Measurements from ENCODE around the gene TTC7B.

The TTC7B gene

GRCh38 chr14:90805662-90806540 lies 10.3 kb downstream of the TTC7B start:
- no peak for DNase-seq (ENCODE audit: low spot score)

GRCh38 chr14:90805084-90805391 lies 11.2 kb downstream of the TTC7B start:
- DNase-seq (ENCODE audit: low spot score) = no peak

- no peak for DNase-seq (ENCODE audit: low spot score)
These were observed 11.7 kb downstream of the TTC7B start for GRCh38 chr14:90804292-90805083.

DNA sequence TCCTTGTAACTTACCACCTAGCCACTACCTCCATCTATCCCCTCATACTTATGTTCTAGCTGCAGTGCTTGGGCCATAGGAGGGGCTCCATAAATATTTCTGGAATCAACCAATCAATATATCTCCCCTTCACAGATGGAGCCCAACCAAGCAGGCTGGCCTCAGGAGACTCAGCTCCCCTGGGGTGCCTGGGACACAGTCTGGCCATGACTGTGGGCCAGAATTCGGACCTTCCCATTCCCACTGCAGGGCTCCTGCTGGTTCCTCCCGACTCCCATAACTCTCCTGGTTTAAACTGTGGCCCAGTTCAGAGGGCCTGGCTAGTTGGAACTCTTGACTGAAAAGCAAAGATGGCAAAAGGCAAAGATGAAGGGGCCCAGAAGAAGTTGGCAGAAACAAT lies 13.0 kb downstream of the TTC7B start:
- no peak for DNase-seq (ENCODE audit: low spot score)

GRCh38 chr14:90799420-90799819 lies 16.8 kb downstream of the TTC7B start:
- no peak for DNase-seq (ENCODE audit: low spot score)

DNA sequence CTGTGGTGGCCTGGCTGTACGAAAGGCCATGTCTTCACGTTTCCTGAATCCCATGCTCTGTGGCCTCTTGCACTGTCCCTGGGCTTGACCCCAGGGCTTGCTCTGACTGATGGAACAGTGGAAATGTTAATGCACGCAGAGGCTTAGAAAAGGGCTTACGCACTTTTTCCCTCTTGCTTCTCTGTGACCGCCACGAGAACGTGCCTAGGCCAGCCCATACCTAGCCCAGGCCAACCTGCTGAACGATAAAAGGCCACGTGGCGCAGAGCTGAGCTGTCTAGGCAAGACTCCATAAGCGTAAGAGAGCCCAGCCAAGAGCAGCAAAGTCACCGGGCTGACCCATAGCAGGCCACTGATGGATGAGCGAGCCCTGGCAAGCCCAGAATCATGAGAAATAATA lies 18.3 kb downstream of the TTC7B start:
- no peak for DNase-seq (ENCODE audit: low spot score)

DNA sequence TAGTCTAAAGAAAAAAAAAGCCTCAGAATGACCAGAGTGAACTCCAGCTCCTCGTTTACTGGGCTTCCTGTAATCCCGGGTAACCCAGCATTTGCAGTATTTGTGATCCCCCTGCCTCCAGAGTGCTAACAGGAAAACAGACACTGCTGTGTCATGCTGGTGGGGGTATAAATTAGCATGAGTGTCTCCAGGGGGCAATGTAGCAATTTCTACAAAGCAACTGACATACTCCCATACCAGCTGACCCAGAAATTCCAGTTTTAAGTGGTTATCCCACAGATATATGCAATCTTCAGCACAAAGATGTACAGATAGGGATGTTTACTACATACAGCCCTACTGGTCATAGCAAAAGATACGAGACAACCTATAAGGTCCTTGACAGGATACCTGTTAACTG lies 18.8 kb downstream of the TTC7B start:
- no peak for DNase-seq (ENCODE audit: low spot score)

GRCh38 chr14:90796329-90796728 lies 19.9 kb downstream of the TTC7B start:
- DNase-seq (ENCODE audit: low spot score) = no peak

DNA sequence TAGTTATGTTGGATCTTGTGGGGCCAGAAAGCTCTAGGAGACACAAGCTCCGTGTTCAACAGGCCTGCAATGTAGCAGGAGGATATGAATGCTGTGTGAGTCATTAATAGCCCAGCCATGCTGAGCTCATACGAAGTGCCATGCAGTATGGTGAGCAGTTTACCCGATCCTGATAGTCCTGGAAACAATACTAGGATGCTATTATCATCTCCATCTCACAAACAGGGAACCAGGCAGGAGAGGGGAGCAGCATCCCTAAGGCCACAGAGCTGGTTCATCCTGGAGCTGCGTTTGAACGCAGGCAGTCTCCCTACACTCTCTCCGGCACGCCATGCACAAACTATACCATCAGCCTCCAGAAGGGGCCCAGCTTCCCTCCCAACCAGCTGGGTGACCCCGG lies 20.5 kb downstream of the TTC7B start:
- peak; percentile 86 for DNase-seq (ENCODE audit: low spot score)

DNA sequence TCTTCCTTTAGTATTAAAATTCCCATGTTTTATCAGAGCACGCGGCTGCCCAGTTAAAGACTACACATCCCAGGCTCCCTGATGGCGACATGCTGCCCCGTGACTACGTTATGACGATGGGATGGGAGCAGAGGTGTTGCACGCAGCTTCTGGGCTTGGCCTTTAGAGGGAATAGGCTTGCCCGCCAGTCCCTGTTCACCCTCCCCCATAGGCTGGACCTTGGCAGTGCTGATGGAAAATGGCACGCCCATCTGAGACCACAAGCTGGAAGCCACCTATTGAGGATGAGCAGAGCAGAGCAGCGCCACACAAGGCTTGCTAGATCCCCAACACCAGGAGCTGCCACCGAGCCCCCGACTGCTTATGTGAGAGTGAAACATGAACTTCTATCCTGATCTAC lies 24.7 kb downstream of the TTC7B start:
- DNase-seq (ENCODE audit: low spot score) = no peak

DNA sequence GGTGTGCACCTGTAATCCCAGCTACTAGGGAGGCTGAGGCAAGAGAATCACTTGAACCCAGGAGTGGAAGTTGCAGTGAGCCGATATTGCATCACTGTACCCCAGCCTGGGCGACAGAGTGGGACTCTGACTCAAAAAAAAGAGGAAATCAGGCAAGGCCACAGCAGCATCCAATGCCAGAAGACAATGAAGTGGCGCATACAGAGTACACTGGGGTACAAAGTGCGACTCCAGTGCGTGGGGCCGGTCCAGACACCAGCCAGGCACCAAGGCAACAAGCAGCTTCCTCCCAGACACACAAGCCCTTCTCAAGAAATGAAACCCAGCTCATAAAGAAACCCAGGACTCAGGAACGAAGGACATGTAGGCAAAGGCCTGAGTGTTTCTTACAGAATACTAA lies 28.2 kb downstream of the TTC7B start:
- DNase-seq (ENCODE audit: low spot score) = no peak

- DNase-seq (ENCODE audit: low spot score) = no peak
These were observed 30.3 kb downstream of the TTC7B start for GRCh38 chr14:90785876-90786450.

- DNase-seq (ENCODE audit: low spot score) = no peak
These were observed 30.8 kb downstream of the TTC7B start for GRCh38 chr14:90785471-90785870.

DNA sequence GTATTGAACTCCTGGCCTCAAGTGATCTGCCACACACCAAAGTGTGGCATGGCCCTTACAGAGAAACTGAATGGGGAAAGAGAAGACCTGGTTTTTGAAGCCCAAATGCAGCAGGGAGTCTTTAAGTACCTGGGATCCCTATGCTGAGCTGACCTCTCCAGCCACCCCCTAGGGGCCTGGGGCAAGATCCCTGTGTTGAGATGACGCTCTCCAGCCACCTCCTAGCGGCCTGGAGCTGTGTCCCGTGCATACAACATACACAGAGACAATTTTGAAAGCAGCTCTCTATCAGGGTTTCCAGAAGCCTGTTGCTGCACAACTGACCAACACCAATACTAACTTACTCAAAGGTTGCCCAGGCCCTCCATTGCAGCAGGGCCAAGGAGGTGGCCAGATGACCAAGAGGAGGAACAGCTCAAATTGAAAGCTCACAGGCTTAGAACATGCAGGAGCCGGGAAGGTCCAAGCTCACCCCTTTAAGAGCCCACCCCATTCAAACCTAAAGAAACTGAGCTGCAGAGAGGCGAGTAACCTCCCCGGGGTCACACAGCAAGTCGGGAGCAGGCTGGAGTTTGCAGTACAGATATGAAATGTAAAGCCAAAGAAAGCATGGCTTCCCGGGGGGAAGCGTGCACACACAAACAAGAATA lies 31.5 kb downstream of the TTC7B start:
- DNase-seq (ENCODE audit: low spot score) = no peak

DNA sequence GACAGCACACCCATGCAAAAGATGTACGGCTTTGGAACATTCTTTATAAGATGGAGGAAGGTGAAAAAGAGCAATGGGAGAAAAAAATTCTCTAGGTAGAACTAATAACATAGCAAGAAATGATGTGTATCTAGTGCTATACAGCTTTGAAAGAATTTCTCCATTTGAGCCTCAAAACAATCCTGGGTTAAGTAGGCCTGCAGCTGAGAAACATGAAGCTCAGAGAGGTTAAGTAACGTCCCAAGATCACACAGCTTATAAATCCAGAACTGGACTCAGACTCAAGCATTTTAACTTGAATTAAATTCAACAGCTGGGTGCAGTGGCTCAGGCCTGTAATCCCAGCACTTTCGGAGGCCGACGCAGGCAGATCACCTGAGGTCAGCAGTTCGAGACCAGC lies 32.9 kb downstream of the TTC7B start:
- DNase-seq (ENCODE audit: low spot score) = no peak

DNA sequence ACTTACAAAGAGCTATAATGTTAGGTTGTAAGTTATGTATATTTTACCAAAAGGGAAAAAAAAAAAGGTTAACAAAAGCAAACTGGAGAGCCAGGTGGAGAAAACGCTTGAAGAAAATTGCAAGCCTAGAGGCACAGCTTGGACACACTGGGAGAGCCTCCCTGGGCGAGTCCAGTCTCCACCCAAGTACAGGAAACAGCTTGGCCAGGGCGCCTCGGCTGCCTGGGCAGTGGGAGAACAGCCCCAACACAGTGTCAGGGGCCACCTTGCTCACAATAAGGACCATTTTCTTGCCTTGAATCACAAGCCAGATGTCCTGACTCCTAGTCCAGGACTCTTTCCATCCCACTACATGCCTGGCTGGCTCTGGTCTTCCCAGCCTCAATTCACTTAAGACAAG lies 33.3 kb downstream of the TTC7B start:
- DNase-seq (ENCODE audit: low spot score) = no peak

- no peak for DNase-seq (ENCODE audit: low spot score)
These were observed 34.4 kb downstream of the TTC7B start for GRCh38 chr14:90781876-90782275.

DNA sequence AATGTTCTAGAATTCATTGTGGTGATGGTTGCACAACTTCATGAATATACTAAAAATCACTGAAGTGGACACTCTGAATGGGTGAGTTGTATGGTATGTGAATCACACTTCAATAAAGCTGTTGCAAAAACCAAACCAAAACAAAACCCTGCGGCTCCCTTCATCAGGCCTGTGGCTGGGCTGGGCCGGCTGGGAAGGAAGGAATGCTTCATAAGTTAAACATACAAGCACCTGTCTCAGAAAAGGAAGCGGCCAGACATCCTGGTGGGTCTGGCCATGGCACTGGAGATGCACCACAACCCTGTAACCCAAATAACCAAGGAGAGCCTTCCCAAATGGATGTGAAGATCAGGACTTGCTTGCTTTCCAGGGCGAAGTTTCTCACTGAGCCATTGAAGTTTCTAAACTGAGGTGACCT lies 34.9 kb downstream of the TTC7B start:
- DNase-seq (ENCODE audit: low spot score) = no peak

- no peak for DNase-seq (ENCODE audit: low spot score)
These were observed 35.7 kb downstream of the TTC7B start for GRCh38 chr14:90780519-90780918.

- no peak for DNase-seq (ENCODE audit: low spot score)
These were observed 37.5 kb downstream of the TTC7B start for GRCh38 chr14:90778571-90779255.

- DNase-seq (ENCODE audit: low spot score) = no peak
These were observed 38.3 kb downstream of the TTC7B start for GRCh38 chr14:90777830-90778485.

- no peak for DNase-seq (ENCODE audit: low spot score)
These were observed 38.9 kb downstream of the TTC7B start for GRCh38 chr14:90777358-90777757.
